ENCODE results near the gene WDR64.
"Not testable (repeated sequence)": the region's sequence is repeated elsewhere in the genome, so short reads cannot be mapped to it uniquely, and the experiment has no call there.

Gene WDR64

GRCh38 chr1:241679404-241679803, 27.3 kb downstream of the WDR64 start:
- H3K4me3 ChIP-seq (ENCODE audit: low read depth, low read length, poor library complexity, severe bottlenecking): no peak overlapping the region
- no peaks in the 10 kb centered on the region for H3K9me3 ChIP-seq (ENCODE audit: low read length)
- no peak overlapping the region for H2AFZ ChIP-seq (ENCODE audit: low read length)
- H3K4me1 ChIP-seq (ENCODE audit: insufficient read depth, low read length, severe bottlenecking): no peaks in the 10 kb centered on the region
- H3F3A ChIP-seq (ENCODE audit: insufficient read depth, low read length): no peaks in the 10 kb centered on the region
- no peak overlapping the region for H3K9ac ChIP-seq (ENCODE audit: low read length)
- no peak overlapping the region for H3K4me2 ChIP-seq (ENCODE audit: low read length)
- no peaks in the 10 kb centered on the region for H3K9me2 ChIP-seq (ENCODE audit: low read depth, low read length)
- no peaks in the 10 kb centered on the region for H3K36me3 ChIP-seq (ENCODE audit: insufficient read depth, low read length)
- no peaks in the 10 kb centered on the region for H3K79me2 ChIP-seq (ENCODE audit: insufficient read depth, low read length)
- no peaks in the 10 kb centered on the region for H4K20me1 ChIP-seq (ENCODE audit: insufficient read depth, low read length)
- no peak overlapping the region for H3K27ac ChIP-seq (ENCODE audit: low read depth, low read length, poor library complexity, severe bottlenecking)
- no peaks in the 10 kb centered on the region for H3K27me3 ChIP-seq (ENCODE audit: insufficient read depth, low read length)
- TF ChIP-seq CTCF (IDR thresholded peaks at IDR 0.05; ENCODE audit: low read length) (no peak), EZH2 (IDR thresholded peaks at IDR 0.05; ENCODE audit: borderline replicate concordance, low read length) (no peak)

GRCh38 chr1:241679961-241680360, 27.9 kb downstream of the WDR64 start:
- Histone ChIP-seq H4K20me1 (ENCODE audit: insufficient read depth, low read length) (no peaks in the 10 kb centered on the region), H2AFZ (ENCODE audit: low read length) (no peak overlapping the region), H3K9ac (ENCODE audit: low read length) (no peak overlapping the region), H3K27me3 (ENCODE audit: insufficient read depth, low read length) (no peaks in the 10 kb centered on the region), H3K9me3 (ENCODE audit: low read length) (no peaks in the 10 kb centered on the region), H3K27ac (ENCODE audit: low read depth, low read length, poor library complexity, severe bottlenecking) (no peak overlapping the region), H3F3A (ENCODE audit: insufficient read depth, low read length) (no peaks in the 10 kb centered on the region), H3K4me3 (ENCODE audit: low read depth, low read length, poor library complexity, severe bottlenecking) (no peak overlapping the region), H3K4me1 (ENCODE audit: insufficient read depth, low read length, severe bottlenecking) (no peaks in the 10 kb centered on the region), H3K9me2 (ENCODE audit: low read depth, low read length) (no peaks in the 10 kb centered on the region), H3K4me2 (ENCODE audit: low read length) (no peak overlapping the region), H3K79me2 (ENCODE audit: insufficient read depth, low read length) (no peaks in the 10 kb centered on the region), H3K36me3 (ENCODE audit: insufficient read depth, low read length) (no peaks in the 10 kb centered on the region)
- no peak for TF ChIP-seq CTCF (IDR thresholded peaks at IDR 0.05; ENCODE audit: low read length)
- no peak for TF ChIP-seq EZH2 (IDR thresholded peaks at IDR 0.05; ENCODE audit: borderline replicate concordance, low read length)

- not testable (repeated sequence) for H2AFZ ChIP-seq (ENCODE audit: low read length); H3K4me2 ChIP-seq (ENCODE audit: low read length); H3F3A ChIP-seq (ENCODE audit: insufficient read depth, low read length); H3K4me3 ChIP-seq (ENCODE audit: low read depth, low read length, poor library complexity, severe bottlenecking); H3K27me3 ChIP-seq (ENCODE audit: insufficient read depth, low read length); H3K27ac ChIP-seq (ENCODE audit: low read depth, low read length, poor library complexity, severe bottlenecking); H3K79me2 ChIP-seq (ENCODE audit: insufficient read depth, low read length); H3K9me2 ChIP-seq (ENCODE audit: low read depth, low read length); H3K36me3 ChIP-seq (ENCODE audit: insufficient read depth, low read length); H4K20me1 ChIP-seq (ENCODE audit: insufficient read depth, low read length); H3K9me3 ChIP-seq (ENCODE audit: low read length); H3K9ac ChIP-seq (ENCODE audit: low read length); H3K4me1 ChIP-seq (ENCODE audit: insufficient read depth, low read length, severe bottlenecking)
These were observed 29.9 kb downstream of the WDR64 start for GRCh38 chr1:241681861-241682448.

GRCh38 chr1:241682921-241683320, 30.8 kb downstream of the WDR64 start:
- TF ChIP-seq EZH2 (IDR thresholded peaks at IDR 0.05; ENCODE audit: borderline replicate concordance, low read length) (no peak), CTCF (IDR thresholded peaks at IDR 0.05; ENCODE audit: low read length) (no peak)
- Histone ChIP-seq H3K4me3 (ENCODE audit: low read depth, low read length, poor library complexity, severe bottlenecking) (no peak overlapping the region), H3K79me2 (ENCODE audit: insufficient read depth, low read length) (no peaks in the 10 kb centered on the region), H3K27ac (ENCODE audit: low read depth, low read length, poor library complexity, severe bottlenecking) (no peak overlapping the region), H3K9ac (ENCODE audit: low read length) (no peak overlapping the region), H3K4me1 (ENCODE audit: insufficient read depth, low read length, severe bottlenecking) (no peaks in the 10 kb centered on the region), H3F3A (ENCODE audit: insufficient read depth, low read length) (no peaks in the 10 kb centered on the region), H2AFZ (ENCODE audit: low read length) (no peak overlapping the region), H3K9me3 (ENCODE audit: low read length) (no peaks in the 10 kb centered on the region), H3K27me3 (ENCODE audit: insufficient read depth, low read length) (no peaks in the 10 kb centered on the region), H3K4me2 (ENCODE audit: low read length) (no peak overlapping the region), H4K20me1 (ENCODE audit: insufficient read depth, low read length) (no peaks in the 10 kb centered on the region), H3K9me2 (ENCODE audit: low read depth, low read length) (no peaks in the 10 kb centered on the region), H3K36me3 (ENCODE audit: insufficient read depth, low read length) (no peaks in the 10 kb centered on the region)
